Liver (tissue), 9 donors: ENCODE measurements around the gene MOB3B. TPM values are rescaled to one million over a fixed set of nuclear protein-coding genes. Genes with fewer than 3 reads are reported as not detected.

Experiments
- DNase-seq: peaks from one replicate; pipeline ENCODE4 v3.0.0-alpha.2; 2017; ENCODE audit warnings: low spot score
- H3K27ac ChIP-seq, 2 donors: one replicate each; pipeline ENCODE4 v1.7.0; 2013; ENCODE audit warnings: inconsistent platforms in 2 of 2, low read length in 2 of 2, control low read depth in 1 of 2, low read depth in 1 of 2, mild to moderate bottlenecking in 1 of 2
- H3K27me3 ChIP-seq, 4 donors: one replicate each; pipeline versions ENCODE4 v1.6.1 to v1.7.0; 2013; ENCODE audit warnings: low read length in 3 of 4, inconsistent platforms in 1 of 4, mild to moderate bottlenecking in 1 of 4, moderate library complexity in 1 of 4; ENCODE audit not compliant: control insufficient read depth in 4 of 4, insufficient read depth in 4 of 4
- H3K36me3 ChIP-seq, 4 donors: one replicate each; pipeline versions ENCODE4 v1.6.1 to v1.7.0; 2013; ENCODE audit warnings: low read length in 3 of 4, mild to moderate bottlenecking in 3 of 4, low read depth in 1 of 4, moderate library complexity in 1 of 4; ENCODE audit not compliant: control insufficient read depth in 4 of 4, insufficient read depth in 3 of 4
- H3K4me1 ChIP-seq, 4 donors: one replicate each; pipeline versions ENCODE4 v1.6.1 to v1.7.0; 2013; ENCODE audit warnings: low read length in 3 of 4, mild to moderate bottlenecking in 3 of 4, moderate library complexity in 1 of 4; ENCODE audit not compliant: control insufficient read depth in 4 of 4, insufficient read depth in 4 of 4
- H3K4me3 ChIP-seq, 3 donors: one replicate each; pipeline versions ENCODE4 v1.6.1 to v1.7.0; 2013; ENCODE audit warnings: low read length in 3 of 3, control low read depth in 1 of 3, low read depth in 1 of 3, mild to moderate bottlenecking in 1 of 3
- H3K9ac ChIP-seq, 2 donors: one replicate each; pipeline ENCODE4 v1.7.0; 2013; ENCODE audit warnings: low read length in 2 of 2, mild to moderate bottlenecking in 2 of 2, moderate library complexity in 2 of 2, control low read depth in 1 of 2, low read depth in 1 of 2
- H3K9me3 ChIP-seq, 4 donors: one replicate each; pipeline versions ENCODE4 v1.6.1 to v1.7.0; 2013; ENCODE audit warnings: low read length in 3 of 4; ENCODE audit not compliant: control insufficient read depth in 4 of 4
- ATF3 ChIP-seq: IDR thresholded peaks from 2 replicates; pipeline ENCODE4 v1.6.1; 2016; ENCODE audit warnings: antibody characterized with exemption
- CTCF ChIP-seq: fragments of 150-350 bp; IDR thresholded peaks from 2 replicates; pipeline ENCODE4 v1.5.1; 2017; ENCODE audit warnings: improper control_type of control experiment, low read depth, low read length; ENCODE audit not compliant: missing input control
- EGR1 ChIP-seq, 2 donors: IDR thresholded peaks; 2 replicates each; pipeline ENCODE4 v1.6.1; 2016 to 2018; ENCODE audit warnings: antibody characterized with exemption in 2 of 2, low read depth in 2 of 2
- FOXA1 ChIP-seq: IDR thresholded peaks from 2 replicates; pipeline ENCODE4 v1.6.1; 2016; ENCODE audit warnings: antibody characterized with exemption
- GABPA ChIP-seq, 2 donors: IDR thresholded peaks in 1 of 2; conservative IDR thresholded peaks in 1 of 2; 2 replicates each; pipeline ENCODE4 v1.6.1; 2016; ENCODE audit warnings: antibody characterized with exemption in 2 of 2, mild to moderate bottlenecking in 1 of 2, moderate library complexity in 1 of 2
- HNF4A ChIP-seq, 2 donors: conservative IDR thresholded peaks; 2 replicates each; pipeline ENCODE4 v1.6.1; 2016; ENCODE audit warnings: antibody characterized with exemption in 2 of 2, mild to moderate bottlenecking in 2 of 2
- HNF4G ChIP-seq: IDR thresholded peaks from 2 replicates; pipeline ENCODE4 v1.6.1; 2016; ENCODE audit warnings: antibody characterized with exemption
- JUND ChIP-seq, 2 donors: IDR thresholded peaks; 2 replicates each; pipeline ENCODE4 v1.6.1; 2016; ENCODE audit warnings: antibody characterized with exemption in 2 of 2
- NR2F2 ChIP-seq: IDR thresholded peaks from 2 replicates; pipeline ENCODE4 v1.6.1; 2016; ENCODE audit warnings: antibody characterized with exemption
- RAD21 ChIP-seq, 2 donors: IDR thresholded peaks; 2 replicates each; pipeline ENCODE4 v1.6.1; 2016; ENCODE audit warnings: antibody characterized with exemption in 2 of 2, mild to moderate bottlenecking in 2 of 2
- REST ChIP-seq: IDR thresholded peaks from 2 replicates; pipeline ENCODE4 v1.6.1; 2016; ENCODE audit warnings: antibody characterized with exemption, mild to moderate bottlenecking
- SP1 ChIP-seq: IDR thresholded peaks from 2 replicates; pipeline ENCODE4 v1.6.1; 2018; ENCODE audit warnings: antibody characterized with exemption, mild to moderate bottlenecking
- YY1 ChIP-seq: IDR thresholded peaks from 2 replicates; pipeline ENCODE4 v1.6.1; 2016; ENCODE audit warnings: antibody characterized with exemption, mild to moderate bottlenecking
- WGBS: extraction: QIAGEN DNeasy Blood & Tissue Kit; methylation state at CpG from one replicate; pipeline ENCODE4 v1.1.7; 2013; 5-methylcytosine and 5-hydroxymethylcytosine counted together
- polyA plus RNA-seq, 2 donors: library from polyadenylated mRNA; stranded (reverse) in 1 of 2; unstranded in 1 of 2; fragments of 200-250 nt in 1 of 2; fragments of >200 nt in 1 of 2; fragmentation: Nextera tagmentation in 1 of 2; extraction: Ambion mirVana in 1 of 2; gene quantifications; one replicate each; pipeline versions ENCODE4 v1.2.1 to v1.2.3, GENCODE V29; 2013 to 2015
- total RNA-seq, 2 donors: library from RNA; depleted of rRNA; stranded (reverse); fragments of >200 nt; gene quantifications; one replicate each; pipeline ENCODE4 v1.2.3, GENCODE V29; 2014
- donor health status: healthy.
- donor health status: healthy.
- donor health status: healthy.
- donor health status: healthy.
- donor health status: healthy.

Gene MOB3B
- total and polyA plus RNA-seq, 4 donors = 0.36 to 1.1 (median 0.76) TPM

GRCh38 chr9:27337236-27337635 is 192.4 kb downstream of the MOB3B start:
- no peak overlapping the region for H3K27ac ChIP-seq
- DNase-seq = no peak
- 92% methylated on average over 3 of the region's 3 CpGs for WGBS
- H3K27me3 ChIP-seq = no peaks in the 10 kb centered on the region
- TF ChIP-seq NR2F2 (no peak), HNF4G (no peak)
- peaks cover 0 to 5% (median 0%) of the 10 kb centered on the region in 4 donors for H3K4me1 ChIP-seq
- no peak overlapping the region for H3K9ac ChIP-seq
- no peak overlapping the region for H3K4me3 ChIP-seq
- no peaks in the 10 kb centered on the region for H3K9me3 ChIP-seq
- H3K36me3 ChIP-seq = no peaks in the 10 kb centered on the region

- WGBS = 96% methylated on average over 10 of the region's 10 CpGs
- Histone ChIP-seq H3K27me3 (no peaks in the 10 kb centered on the region), H3K4me1 (peaks cover 0 to 5% (median 0%) of the 10 kb centered on the region in 4 donors), H3K27ac (no peak overlapping the region), H3K9ac (no peak overlapping the region), H3K4me3 (no peak overlapping the region), H3K9me3 (no peaks in the 10 kb centered on the region), H3K36me3 (no peaks in the 10 kb centered on the region)
- DNase-seq = no peak
- TF ChIP-seq CTCF = no peak
Observed at GRCh38 chr9:27336829-27337228, 192.8 kb downstream of the MOB3B start.

GRCh38 chr9:27336126-27336525 is 193.5 kb downstream of the MOB3B start:
- TF ChIP-seq YY1 (no peak), NR2F2 (no peak), SP1 (no peak), ATF3 (no peak), EGR1 (IDR thresholded peaks at IDR 0.05; ENCODE audit: low read depth in 2 of 2) (no peak), RAD21 (IDR thresholded peaks at IDR 0.05) (no peak), REST (no peak), HNF4G (no peak), FOXA1 (no peak), JUND (IDR thresholded peaks at IDR 0.05) (no peak), CTCF (no peak), HNF4A (conservative IDR thresholded peaks at IDR 0.05) (no peak), GABPA (IDR thresholded peaks at IDR 0.05 in 1 of 2, conservative IDR thresholded peaks at IDR 0.05 in 1 of 2) (no peak)
- H3K4me3 ChIP-seq = no peak overlapping the region
- no peaks in the 10 kb centered on the region for H3K27me3 ChIP-seq
- no peak overlapping the region for H3K9ac ChIP-seq
- H3K9me3 ChIP-seq = no peaks in the 10 kb centered on the region
- peaks cover 0 to 5% (median 0%) of the 10 kb centered on the region in 4 donors for H3K4me1 ChIP-seq
- no peak overlapping the region for H3K27ac ChIP-seq
- 100% methylated on average over 1 of the region's 1 CpG for WGBS
- no peak for DNase-seq
- no peaks in the 10 kb centered on the region for H3K36me3 ChIP-seq
